PFSK-1 (cell line): ENCODE measurements around the gene GNAS.

Experiments used
- FOXP2 ChIP-seq: optimal IDR thresholded peaks from 2 replicates; pipeline ENCODE3; 2011; ENCODE audit warnings: borderline replicate concordance, control low read depth, inconsistent platforms; ENCODE audit not compliant: insufficient read depth; ENCODE audit errors: extremely low read length, extremely low read depth
- POLR2AphosphoS5 ChIP-seq: IDR thresholded peaks from 2 replicates; pipeline ENCODE4 v1.6.1; 2012; ENCODE audit warnings: low read depth, mild to moderate bottlenecking, control low read depth, low read length, moderate library complexity
- REST ChIP-seq, 2 experiments: IDR thresholded peaks; 2 replicates each; pipeline versions ENCODE4 v1.6.1 to v1.8.0; 2011 to 2012; ENCODE audit warnings: low read depth in 2 of 2, low read length in 2 of 2, control low read depth in 1 of 2, inconsistent platforms in 1 of 2, mild to moderate bottlenecking in 1 of 2, moderate library complexity in 1 of 2; ENCODE audit not compliant: insufficient read depth in 1 of 2
- SIN3A ChIP-seq: IDR thresholded peaks from 2 replicates; pipeline ENCODE4 v1.6.1; 2012; ENCODE audit warnings: mild to moderate bottlenecking, low read length, moderate library complexity, borderline replicate concordance; ENCODE audit not compliant: insufficient read depth
- TAF1 ChIP-seq: IDR thresholded peaks from 2 replicates; pipeline ENCODE4 v1.6.1; 2012; ENCODE audit warnings: low read length, control low read depth, borderline replicate concordance; ENCODE audit not compliant: insufficient read depth

The GNAS gene

GRCh38 chr20:58932170-58932569, 79.7 kb downstream of the GNAS start:
- TF ChIP-seq SIN3A (no peak), FOXP2 (no peak), REST (IDR thresholded peaks at IDR 0.05; ENCODE audit: insufficient read depth in 1 of 2, low read depth in 2 of 2, low read length in 2 of 2) (no peak), POLR2AphosphoS5 (no peak), TAF1 (no peak)

GRCh38 chr20:58938078-58938477, 85.6 kb downstream of the GNAS start:
- TF ChIP-seq SIN3A (no peak), FOXP2 (no peak), TAF1 (no peak), POLR2AphosphoS5 (no peak), REST (IDR thresholded peaks at IDR 0.05; ENCODE audit: insufficient read depth in 1 of 2, low read depth in 2 of 2, low read length in 2 of 2) (no peak)

GRCh38 chr20:58938541-58938940, 86.0 kb downstream of the GNAS start:
- TF ChIP-seq REST (IDR thresholded peaks at IDR 0.05; ENCODE audit: insufficient read depth in 1 of 2, low read depth in 2 of 2, low read length in 2 of 2): no peak
- no peak for TF ChIP-seq TAF1
- TF ChIP-seq SIN3A: no peak
- TF ChIP-seq POLR2AphosphoS5: no peak
- no peak for TF ChIP-seq FOXP2

- TF ChIP-seq FOXP2 (no peak), REST (IDR thresholded peaks at IDR 0.05; ENCODE audit: insufficient read depth in 1 of 2, low read depth in 2 of 2, low read length in 2 of 2) (no peak), POLR2AphosphoS5 (no peak), TAF1 (no peak)
These were observed 89.0 kb downstream of the GNAS start for GRCh38 chr20:58941471-58941870.

- no peak for TF ChIP-seq FOXP2
These were observed 90.0 kb downstream of the GNAS start for GRCh38 chr20:58942549-58942948.
